Stimulated activated CD4-positive, alpha-beta T cell treated with anti-CD3 and anti-CD28 coated beads, Interleukin-4, amount 100 ng/mL, for 1 hour (primary cell): Measurements from ENCODE around the gene AMACR.
"Not testable (repeated sequence)": the region's sequence is repeated elsewhere in the genome, so short reads cannot be mapped to it uniquely, and the experiment has no call there.

Source experiments
- DNase-seq: peaks from one replicate; pipeline ENCODE4 v3.0.0-alpha.2; 2020

Gene AMACR

DNA sequence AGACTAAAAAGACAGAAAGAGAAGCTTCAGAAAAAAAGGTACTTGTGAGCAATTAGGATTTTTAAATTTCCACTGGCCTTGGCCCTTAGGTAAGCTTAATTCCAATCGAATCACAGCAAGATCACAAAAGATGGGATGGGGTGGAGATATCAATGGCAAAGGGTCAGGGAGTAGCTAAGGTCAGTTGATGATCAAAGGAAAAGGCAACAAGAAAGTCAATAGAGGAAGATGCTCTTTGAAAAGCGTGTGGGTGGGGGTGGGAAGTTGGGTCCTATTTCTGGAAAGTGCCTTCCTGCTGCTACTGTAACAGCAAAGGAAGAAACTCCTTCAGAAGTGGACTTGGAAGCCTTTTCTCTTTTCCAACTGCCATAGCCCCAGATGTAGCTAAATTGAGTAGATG lies 27.9 kb upstream of the AMACR start:
- DNase-seq, result no peak

DNA sequence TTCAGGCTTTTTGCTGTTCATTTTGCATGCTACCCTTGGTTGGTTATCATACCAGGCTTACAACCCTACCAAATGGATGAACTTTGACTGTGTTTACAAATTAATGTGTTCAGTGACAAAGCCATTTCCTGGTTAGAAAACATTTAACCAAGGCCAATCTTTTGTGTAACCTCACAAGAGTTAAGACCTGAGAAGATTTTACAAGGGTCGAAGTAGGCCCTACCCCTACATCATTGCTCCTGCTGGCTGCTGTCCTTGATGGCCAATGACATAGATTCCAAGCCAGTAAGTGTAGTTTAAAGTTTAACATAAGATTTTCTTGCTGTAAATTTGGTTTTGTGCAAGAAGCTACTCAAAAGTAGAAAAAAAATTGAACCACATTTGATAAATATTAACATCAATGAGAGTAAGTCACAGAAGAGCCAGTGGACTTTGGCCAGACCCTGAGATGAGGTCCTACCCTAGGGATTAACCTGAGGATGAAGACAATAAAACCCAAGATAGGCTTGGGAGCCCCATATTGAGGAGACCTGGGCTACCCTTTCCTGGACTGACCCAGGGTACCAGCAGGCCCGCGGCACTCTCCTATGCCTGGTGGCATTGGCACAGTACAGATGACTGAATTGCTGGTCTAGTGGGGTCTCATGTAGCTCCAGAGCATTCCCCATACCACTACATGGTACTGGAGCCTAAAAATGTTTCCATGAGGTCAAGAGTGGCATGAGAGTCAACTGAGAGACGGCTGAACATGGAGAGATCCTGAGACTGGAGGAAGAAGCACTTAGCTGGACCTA lies 26.9 kb upstream of the AMACR start:
- no peak for DNase-seq

DNA sequence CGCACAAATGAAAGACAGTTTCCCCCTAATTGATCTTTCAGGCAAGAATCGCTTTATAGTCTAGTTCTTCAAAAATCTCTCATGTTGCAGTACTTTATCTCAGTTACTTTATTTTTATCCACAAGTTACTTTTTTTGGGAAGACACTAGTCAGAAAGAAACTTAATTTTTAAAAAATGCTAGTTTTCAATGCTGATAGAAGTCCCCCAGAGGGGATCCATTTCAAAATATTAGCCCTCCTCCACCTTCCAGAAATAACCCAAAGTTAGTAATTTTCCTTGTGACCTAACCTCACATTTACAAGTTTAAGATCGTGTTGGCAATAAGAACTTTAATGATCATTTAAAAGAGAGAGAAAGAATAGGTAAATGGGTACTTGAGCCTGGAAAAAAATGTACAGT lies 24.1 kb upstream of the AMACR start:
- DNase-seq, result no peak

DNA sequence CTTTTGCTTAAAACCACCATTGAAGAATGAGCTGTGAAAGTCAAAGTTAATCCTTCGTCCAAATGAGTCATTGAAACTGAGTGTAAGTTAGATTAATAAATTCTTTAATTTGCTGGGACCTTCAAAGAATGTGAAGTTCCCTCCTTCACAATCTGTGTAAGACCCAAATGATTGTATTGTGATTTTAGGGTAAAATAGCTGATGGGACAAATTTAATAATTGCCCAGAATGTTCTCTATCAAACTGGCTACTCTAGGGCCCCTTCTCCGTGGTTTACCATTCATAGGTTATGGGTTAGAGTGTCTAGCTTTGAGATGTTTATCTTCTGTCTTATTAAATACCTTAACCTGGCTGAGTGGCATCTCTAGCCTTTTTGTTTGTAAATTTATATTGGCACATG lies 23.3 kb upstream of the AMACR start:
- no peak for DNase-seq

DNA sequence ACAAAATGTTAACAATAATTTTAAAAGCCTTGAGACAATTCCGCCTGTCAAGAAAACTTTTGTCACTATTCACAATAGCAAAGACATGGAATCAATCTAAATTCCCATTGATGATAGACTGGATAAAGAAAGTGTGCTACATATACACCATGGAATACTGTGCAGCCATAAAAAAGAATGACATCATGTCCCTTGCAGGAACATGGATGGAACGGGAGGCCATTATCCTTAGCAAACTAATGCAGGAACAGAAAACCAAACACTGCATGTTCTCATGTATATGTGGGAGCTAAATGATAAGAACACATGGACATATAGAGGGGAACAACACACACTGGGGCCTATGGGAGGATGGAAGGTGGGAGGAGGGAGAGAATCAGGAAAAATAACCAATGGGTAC lies 22.7 kb upstream of the AMACR start:
- not testable (repeated sequence) for DNase-seq

DNA sequence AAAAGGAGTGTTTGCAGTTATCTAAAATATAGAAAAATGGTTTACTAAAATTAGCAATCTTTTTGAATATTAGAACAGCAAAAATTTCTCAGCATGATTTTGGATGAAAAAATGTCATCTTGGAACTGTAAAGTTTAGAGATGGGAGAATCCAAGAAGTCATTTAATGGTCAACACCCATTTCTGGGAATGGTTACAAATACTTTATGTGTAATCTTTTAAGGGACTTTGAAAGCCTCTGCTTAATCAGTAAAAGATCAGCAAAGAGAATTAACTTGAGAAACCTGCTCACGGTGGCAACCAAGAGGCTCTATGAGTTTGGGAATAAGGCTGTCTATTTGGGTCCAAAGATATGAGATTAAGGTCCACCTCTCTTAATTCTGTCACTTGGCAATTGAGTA lies 22.2 kb upstream of the AMACR start:
- no peak for DNase-seq

DNA sequence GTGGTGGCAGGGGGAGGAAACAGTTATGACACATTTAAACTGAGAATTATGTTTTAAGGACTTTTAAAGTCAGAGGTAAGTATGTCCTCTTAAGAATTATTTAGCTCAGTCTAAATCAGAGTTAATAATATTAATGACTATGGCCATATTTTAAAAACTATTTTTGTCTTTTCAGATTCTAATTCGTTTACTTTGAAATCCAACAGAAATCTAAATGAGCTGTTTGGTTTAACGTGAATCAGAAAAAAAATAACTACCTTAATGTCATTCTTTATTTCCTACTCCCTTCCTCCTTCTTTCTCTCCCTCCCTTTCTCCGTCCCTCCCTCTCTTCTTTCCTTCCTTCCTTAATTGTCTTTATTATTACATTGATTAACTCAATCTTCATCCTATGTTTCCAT lies 20.5 kb upstream of the AMACR start:
- DNase-seq, result no peak

DNA sequence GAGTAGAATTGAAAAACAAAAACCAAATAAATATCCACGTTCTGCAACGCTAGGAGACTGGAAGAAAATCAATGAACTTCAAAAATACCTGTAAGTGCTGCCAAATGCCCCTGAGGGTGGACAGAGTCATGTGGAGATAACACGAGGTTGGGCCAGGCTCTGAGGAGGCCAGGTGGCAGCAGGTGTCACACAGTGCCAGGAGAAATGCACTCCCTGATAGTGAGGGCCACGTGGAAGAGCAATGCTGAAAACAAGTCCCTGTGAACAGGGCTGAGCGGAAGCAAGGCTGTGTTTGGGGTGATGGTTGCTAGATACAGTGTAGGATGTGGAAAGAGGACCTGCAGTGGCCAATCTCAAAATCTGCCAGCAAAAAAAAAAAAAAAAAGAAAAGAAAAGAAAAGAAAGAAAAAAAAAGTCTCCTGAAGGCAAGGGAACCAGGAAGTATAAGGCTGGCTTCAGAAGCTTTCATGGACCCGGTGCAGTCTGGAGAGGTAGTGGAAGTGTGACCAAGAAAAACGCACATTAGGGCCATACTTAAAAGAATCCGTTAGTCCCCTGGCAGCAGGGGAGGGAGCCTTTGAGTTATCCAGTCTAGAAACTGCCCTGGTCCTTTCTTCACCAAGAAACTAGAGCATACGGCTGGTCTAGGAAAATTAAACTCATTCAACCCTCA lies 18.4 kb upstream of the AMACR start:
- no peak for DNase-seq

DNA sequence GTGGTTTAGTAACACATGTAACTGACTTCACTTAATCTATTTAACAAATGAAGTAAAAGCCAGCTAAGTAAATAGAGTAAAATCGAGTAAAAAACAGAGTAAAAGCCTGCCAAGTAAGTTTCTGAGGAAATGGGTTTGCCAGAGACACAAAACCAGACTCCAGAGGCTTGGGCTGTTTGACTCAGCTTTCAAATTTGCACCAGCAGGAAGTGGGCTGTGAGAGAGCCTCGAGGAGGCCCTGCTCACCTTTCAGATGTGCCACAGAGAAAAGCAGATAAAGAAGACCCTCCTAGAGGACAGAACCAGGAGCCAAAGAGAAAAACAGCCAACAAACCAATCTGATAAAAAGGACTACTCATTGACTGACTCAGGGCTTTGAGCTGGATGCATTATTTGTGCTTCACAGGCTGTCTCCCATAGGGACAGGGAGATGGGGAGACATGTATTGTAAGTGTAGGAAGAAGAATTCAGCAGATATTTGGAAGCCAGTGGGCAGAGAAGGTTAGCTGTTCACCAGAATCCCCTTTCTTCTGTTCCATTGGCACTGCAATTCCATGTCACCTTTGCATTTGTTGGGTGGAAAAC lies 14.4 kb upstream of the AMACR start:
- no peak for DNase-seq

DNA sequence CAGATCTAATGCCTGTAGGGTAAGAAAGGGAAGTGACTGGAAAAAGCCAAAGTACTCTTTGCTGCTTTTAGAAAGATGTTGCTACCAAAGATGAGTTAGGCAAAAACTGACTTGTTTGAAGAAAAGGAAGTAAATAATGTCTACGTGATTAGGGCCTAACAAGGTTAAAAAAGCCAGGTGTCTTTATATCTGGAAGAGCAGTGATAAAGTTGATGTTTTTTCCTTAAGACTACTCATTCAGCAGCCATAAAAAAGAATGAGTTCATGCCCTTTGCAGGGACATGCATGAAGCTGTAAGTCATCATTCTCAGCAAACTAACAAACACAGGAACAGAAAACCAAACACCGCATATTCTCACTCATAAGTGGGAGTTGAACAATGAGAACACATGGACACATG lies 13.5 kb upstream of the AMACR start:
- no peak for DNase-seq

DNA sequence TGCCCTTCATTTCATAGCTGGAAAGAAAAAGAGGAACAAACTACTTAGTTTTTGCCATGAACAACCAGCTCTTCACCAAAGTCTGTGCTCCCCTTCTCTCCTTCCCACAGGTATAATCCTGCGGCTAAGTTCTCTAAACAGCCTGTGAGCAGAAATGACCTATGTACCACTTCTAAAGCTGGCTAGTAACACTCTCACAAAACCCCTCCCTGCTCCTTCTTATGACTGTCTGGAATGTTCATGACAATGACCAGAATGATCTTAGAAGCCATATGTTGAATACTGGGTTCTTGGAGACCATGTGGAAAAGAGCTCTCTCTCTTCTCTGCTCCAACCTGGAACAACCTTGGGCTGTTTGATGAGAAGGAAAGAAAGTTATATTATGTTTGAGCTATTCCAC lies 12.9 kb upstream of the AMACR start:
- DNase-seq, result no peak

DNA sequence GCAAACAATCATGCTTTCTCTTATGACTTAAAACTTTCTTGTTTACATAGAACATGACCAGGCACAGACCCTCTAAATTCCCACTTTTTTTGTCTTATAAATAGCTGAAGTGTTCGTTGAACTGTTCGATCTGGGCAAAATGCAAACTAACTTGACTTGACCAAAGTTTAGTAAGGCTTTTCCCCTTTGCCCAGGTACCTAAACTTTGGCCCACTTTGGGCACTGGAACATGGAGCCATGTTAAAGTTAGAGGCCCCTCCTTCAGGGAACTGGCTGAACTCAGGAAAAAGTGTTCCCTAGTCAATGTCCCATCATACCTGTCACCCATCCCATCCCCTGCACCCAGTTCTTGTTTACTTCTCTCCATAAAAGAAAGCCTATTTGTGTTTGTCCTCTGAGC lies 9.4 kb upstream of the AMACR start:
- no peak for DNase-seq

DNA sequence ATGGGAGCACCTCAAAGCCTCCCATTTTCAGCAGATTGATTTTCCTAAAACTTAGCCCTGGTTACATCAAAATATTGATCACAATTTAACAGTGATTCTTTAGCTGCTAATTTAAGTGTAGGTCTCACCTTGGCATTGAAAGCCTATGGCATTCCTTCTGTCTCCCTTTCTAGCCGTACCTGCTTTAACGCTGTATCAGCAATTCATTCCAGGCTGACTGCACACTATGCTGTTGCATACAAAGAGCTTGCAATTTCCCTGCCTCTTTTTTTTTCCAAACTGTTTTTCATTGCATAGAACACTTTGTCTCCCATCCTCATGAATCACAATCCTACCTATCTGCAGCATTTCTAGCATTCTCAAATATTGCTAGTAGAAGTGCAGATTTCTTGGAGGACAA lies 8.9 kb upstream of the AMACR start:
- no peak for DNase-seq

DNA sequence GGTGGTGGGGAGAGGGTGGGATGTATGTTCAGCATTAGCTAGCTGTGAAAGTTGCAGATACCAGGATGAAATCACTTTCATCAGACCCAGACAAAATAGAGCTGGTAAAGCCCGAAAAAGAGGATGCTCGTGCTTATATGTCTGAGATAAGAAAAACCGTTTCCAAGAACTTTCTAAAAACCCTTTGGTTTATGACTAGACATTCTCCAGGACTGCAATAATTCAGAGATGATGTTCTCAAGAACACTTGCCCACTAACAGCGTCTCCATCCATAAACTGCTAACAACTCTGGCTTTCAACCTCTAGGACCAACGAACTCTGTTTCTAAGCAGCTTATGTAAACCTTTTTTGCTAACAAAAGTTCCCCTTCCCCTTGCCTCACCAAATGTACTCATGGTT lies 8.4 kb upstream of the AMACR start:
- no peak for DNase-seq

DNA sequence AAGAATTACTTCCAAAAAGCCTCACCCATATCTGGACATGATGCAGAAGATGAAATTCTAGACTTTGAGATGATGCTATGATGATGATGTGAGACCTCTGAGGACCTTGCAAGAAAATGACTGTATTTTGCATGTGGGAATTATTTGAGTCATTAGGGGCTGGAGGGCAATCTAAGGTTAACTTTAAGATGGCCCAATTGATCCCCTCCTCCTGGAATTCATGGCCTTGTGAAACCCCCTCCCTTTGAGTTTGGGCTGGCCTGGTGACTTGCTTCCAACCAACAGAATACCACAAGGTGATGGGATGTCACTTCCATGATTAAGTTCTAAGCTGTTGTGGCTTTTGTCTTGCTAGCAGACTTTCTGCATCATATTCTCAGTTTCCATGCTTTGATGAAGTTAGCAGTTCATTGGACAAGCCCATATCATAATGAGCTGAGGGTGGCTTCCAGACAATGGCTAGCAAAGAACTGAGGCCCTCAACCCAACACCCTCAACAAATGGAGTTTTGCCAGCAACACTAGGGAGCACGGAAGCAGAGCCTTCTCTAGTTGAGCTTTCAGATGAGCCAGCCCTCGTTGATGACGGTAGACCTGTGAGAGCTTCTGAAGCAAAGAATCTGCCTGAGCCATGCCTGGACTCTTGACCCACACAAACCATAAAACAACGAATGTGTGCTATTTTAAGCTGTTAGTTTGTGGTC lies 7.4 kb upstream of the AMACR start:
- no peak for DNase-seq

DNA sequence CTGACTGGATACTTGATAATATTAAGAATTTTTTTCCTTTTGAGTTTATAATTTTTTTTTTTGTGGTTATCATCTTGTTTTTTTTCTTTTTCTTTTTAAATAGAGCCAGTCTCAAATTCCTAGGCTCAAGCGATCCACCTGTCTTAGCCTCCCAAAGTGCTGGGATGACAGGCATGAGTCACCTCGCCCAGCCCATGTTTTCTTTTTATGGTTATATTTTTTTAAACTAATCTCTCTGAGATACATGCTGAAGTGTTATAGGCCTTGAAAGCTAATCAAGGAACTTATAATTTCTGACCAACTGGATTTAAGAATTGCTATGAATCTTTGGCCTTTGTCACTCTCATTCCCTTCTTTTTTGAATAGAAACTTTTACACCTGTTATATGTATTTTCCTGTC lies 6.8 kb upstream of the AMACR start:
- no peak for DNase-seq

DNA sequence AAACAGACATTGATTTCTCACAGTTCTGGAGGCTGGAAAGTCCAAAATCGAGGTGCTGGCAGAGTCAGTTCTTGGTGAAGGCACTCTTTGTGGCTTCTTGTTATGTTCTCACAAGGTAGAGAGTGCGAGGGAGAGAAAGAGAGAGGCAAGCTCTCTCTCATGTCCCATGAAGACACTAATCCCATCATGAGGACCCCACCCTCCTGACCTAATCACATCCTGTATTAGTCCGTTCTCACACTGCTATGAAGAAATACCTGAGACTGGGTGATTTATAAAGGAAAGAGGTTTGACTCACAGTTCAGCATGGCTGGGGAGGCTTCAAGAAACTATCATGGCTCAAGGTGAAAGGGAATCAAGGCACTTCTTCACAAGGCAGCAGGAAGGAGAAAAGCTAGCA lies 5.7 kb upstream of the AMACR start:
- no peak for DNase-seq

DNA sequence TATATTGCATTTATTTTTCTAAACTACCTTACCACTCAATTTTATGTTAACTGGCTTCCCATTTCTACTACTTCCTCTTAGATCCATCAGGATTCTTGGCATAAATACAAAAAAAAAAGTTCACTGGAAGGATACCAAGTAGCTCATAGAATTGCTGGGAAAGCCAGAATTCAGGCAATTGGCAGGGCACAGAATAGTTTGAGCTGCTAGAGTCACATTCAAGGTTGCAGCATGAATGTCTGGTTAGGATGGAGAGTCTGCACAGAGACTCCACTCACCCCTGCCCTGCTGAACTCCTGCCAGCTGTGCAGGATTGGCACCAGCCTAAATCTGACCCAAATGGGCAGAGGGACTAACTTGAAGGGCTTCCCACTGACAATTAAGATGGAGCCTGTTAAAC lies 4.9 kb upstream of the AMACR start:
- no peak for DNase-seq

DNA sequence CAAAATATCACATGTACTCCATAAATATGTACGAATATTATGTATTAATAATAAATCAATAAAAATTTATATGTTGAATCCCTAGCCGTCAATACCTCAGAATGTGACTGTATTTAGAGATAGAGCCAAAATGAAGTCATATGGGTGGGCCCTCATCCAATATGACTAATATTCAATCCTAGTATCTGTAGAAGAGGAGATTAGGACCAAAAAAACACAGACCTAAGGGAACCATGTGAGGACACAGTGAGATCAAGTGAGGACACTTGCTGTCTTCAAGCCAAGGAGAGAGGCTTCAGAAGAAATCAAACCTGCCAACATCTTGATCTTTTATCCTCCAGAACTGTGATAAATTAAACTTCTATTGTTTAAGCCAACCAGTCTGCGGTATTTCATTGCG lies 3.7 kb upstream of the AMACR start:
- no peak for DNase-seq

DNA sequence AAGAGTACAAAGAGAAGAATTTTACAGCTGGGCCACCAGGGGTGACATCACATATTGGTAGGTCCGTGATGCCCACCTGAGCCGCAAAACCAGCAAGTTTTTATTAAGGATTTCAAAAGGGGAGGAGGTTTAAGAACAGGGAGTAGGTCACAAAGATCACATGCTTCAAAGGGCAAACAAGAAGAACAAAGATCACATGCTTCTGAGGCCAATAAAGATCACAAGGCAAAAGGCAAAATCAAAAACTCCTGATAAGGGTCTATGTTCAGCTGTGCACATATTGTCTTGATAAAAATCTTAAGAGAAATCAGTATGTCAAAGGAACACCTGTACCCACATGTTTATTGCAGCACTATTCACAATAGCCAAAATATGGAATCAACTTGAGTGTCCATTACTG lies 2.3 kb upstream of the AMACR start:
- not testable (repeated sequence) for DNase-seq

DNA sequence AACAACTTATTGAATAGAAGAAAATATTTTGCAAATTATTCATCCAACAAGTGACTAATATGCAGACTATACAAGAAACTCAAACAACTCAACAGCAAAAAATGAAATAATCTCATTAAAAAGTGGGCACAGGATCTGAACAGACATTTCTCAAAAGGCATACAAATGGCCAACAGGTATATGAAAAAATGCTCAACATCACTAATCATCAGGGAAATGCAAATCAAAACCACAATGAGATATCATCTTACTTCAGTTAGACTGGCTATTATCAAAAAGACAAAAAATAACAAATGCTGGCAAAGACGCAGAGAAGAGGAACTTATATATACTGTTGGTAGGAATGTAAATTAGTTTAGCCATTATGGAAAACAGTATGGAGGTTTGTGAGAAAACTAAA lies 1.8 kb upstream of the AMACR start:
- no peak for DNase-seq

DNA sequence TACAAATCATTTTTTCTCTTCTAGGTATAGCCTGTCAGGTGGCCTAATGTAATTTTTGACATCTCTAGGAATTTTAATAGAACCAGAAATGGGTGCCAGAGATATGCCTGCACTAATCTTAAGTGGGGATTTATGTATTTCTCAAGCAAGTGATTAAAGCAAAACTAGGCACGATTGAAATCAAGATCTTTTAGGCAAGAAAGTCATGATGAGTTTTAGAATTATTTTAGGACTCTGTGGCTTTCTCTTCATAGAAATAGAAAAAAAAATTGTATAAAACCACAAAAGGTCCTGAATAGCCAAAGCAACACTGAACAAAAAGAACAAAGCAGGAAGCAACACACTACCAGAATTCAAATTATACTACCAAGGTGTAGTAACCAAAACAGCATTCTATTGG lies 952 bp upstream of the AMACR start:
- no peak for DNase-seq

DNA sequence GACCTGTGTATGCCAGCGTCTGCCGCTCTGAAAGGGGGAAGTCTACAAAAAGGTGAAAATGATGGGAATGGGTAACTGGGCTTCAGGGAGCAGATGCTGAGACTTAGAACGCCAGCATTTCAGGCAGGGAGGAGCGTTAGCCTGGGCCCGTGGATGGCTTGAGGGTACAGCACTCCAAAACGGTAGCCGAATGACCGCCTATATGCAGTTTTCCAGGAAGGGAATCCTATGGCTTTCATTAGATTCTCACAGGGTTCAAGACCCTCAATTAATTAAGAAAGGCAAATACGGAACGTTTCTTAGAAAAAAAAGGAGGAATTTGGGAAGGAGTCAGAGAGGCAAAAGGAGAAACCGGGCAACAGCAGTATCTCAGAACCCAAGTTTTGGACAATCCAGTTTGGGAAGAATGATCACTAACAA lies 639 bp downstream of the AMACR start:
- DNase-seq, result no peak

DNA sequence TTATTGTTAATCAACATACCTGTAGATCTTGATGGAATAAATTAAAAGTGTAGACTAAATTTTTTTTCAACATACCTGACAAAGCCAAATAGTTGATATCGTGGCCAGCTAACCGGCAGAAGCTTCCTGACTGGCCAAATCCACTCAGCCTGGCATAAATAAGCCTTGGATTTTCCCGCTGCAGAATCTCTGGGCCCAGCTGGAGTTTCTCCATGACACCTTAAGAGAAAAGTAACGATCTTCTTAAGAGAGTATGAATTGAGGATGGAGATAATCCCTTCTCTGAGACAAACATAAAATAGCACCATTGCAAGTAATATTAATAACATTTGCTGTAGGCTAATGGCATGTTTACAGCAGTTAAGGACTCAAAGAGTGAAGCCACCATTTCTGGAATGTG lies 2.2 kb downstream of the AMACR start:
- DNase-seq, result no peak
